Activated T-cell treated with anti-CD3 and anti-CD28 coated beads, Interleukin-2, amount 50 U/mL, for 24 hours (primary cell): ENCODE data around the gene OSBPL5.

ENCODE experiments used
- DNase-seq: peaks from one replicate; pipeline ENCODE4 v3.0.0-alpha.2; 2020
- H3K27ac Mint-ChIP-seq: 2 replicates; pipeline ENCODE4 v1.8.0; 2020; ENCODE audit warnings: mild to moderate bottlenecking, mixed read lengths
- H3K27me3 Mint-ChIP-seq: 2 replicates; pipeline ENCODE4 v1.8.0; 2020; ENCODE audit warnings: mixed read lengths
- H3K36me3 Mint-ChIP-seq: 2 replicates; pipeline ENCODE4 v1.8.0; 2020; ENCODE audit warnings: low read depth, mixed read lengths
- H3K4me1 Mint-ChIP-seq: 2 replicates; pipeline ENCODE4 v1.8.0; 2020; ENCODE audit warnings: low read depth, mixed read lengths
- H3K4me3 Mint-ChIP-seq: 2 replicates; pipeline ENCODE4 v1.8.0; 2020; ENCODE audit warnings: mild to moderate bottlenecking, moderate library complexity, mixed read lengths
- H3K9me3 Mint-ChIP-seq: 2 replicates; pipeline ENCODE4 v1.8.0; 2020; ENCODE audit warnings: mixed read lengths

OSBPL5 gene

GRCh38 chr11:3096909-3097530 is 68.1 kb downstream of the OSBPL5 start:
- H3K4me3 Mint-ChIP-seq: no peak overlapping the region
- no peak for DNase-seq
- H3K27ac Mint-ChIP-seq: no peak overlapping the region
- no peaks in the 10 kb centered on the region for H3K27me3 Mint-ChIP-seq
- peaks cover 6% of the 10 kb centered on the region for H3K4me1 Mint-ChIP-seq
- H3K36me3 Mint-ChIP-seq: no peaks in the 10 kb centered on the region
- no peaks in the 10 kb centered on the region for H3K9me3 Mint-ChIP-seq

DNA sequence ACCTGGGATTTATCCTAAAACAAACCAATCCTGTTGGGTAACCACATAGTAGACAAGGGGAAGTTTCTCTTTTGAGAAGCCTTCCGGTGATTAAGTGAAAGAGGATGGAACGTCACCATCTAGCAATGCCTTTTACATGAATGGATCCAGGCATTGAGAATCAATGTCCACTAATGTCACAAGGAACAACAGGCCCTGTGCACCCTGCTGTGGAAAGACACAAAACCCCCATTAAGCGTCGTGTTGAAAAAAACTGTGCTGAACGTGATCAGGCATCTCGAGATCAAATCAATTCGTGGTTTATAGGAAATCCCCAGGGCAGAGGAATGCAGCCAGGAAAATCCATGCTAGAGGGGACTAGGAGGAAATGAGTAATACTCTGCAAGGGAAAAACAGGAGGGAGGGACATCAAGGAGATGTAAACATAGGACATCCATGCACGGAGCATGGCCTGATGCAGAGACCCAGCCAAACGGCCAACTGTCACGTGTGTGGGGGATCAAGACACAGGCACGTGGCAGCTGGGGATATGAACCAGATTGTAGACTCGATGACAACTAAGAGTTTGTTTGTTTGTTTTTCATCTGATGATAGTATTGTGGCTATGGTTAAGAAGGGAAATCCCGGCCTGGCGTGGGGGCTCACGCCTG is 69.3 kb downstream of the OSBPL5 start:
- no peak for DNase-seq
- no peak overlapping the region for H3K4me3 Mint-ChIP-seq
- H3K4me1 Mint-ChIP-seq: peaks cover 6% of the 10 kb centered on the region
- H3K27ac Mint-ChIP-seq: no peak overlapping the region
- no peaks in the 10 kb centered on the region for H3K36me3 Mint-ChIP-seq
- H3K9me3 Mint-ChIP-seq: no peaks in the 10 kb centered on the region
- no peaks in the 10 kb centered on the region for H3K27me3 Mint-ChIP-seq

- no peaks in the 10 kb centered on the region for H3K9me3 Mint-ChIP-seq
- no peak for DNase-seq
- no peaks in the 10 kb centered on the region for H3K36me3 Mint-ChIP-seq
- H3K4me1 Mint-ChIP-seq: peaks cover 3% of the 10 kb centered on the region
- no peak overlapping the region for H3K27ac Mint-ChIP-seq
- H3K4me3 Mint-ChIP-seq: no peak overlapping the region
- no peaks in the 10 kb centered on the region for H3K27me3 Mint-ChIP-seq
Measured at GRCh38 chr11:3094223-3094824, 70.8 kb downstream of the OSBPL5 start.

DNA sequence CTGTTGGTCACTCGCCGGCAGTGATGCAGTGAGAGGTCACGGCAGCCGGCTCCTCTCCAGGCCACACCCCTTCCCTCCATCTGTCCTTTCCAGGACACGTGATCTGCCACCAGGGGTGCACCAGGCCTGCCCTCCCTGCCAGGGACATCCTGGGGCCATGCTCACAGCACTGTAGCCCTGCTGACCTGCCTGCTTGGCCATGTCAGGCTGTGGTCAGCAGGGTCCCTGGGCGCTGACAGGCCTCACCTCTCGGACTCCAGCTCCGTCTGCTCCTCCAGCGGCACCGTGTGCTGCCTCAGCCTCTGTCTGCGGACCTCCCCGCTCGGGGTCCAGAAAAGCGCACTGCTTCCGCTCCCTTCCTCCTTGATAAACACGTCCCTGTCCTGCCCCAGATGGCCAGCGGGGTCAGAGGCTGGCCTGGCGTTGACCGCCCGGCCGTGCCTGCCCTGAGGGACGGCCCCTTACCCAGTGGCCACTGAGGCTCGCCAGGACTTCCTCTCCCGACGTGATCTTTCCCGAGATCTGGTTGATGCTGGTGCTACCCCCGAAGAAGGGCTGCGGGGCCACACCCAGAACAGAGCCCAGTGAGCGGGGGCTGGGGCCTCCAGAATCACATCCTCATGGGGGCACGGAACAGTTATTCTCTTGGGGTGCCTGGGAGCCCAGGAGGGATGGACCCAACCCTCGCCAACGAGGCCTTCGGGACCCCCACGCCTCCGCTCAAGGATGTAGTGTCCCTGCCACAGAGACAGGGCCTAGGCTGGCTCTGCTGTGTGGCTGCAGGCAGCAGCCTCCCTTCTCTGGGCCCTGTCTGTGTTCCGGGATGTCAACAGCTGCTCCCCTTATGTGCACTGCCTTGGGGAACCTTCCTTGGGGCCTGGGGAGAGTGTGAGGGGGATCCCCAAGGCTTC is 71.6 kb downstream of the OSBPL5 start:
- Mint-ChIP-seq H3K36me3 (no peaks in the 10 kb centered on the region), H3K27ac (no peak overlapping the region), H3K9me3 (no peaks in the 10 kb centered on the region), H3K27me3 (no peaks in the 10 kb centered on the region), H3K4me1 (no peaks in the 10 kb centered on the region), H3K4me3 (no peak overlapping the region)
- DNase-seq: no peak

- Mint-ChIP-seq H3K9me3 (no peaks in the 10 kb centered on the region), H3K4me3 (no peak overlapping the region), H3K4me1 (no peaks in the 10 kb centered on the region), H3K36me3 (no peaks in the 10 kb centered on the region), H3K27ac (no peak overlapping the region), H3K27me3 (no peaks in the 10 kb centered on the region)
- DNase-seq: no peak
Measured at GRCh38 chr11:3092603-3093141, 72.4 kb downstream of the OSBPL5 start.

- H3K4me3 Mint-ChIP-seq: no peak overlapping the region
- H3K36me3 Mint-ChIP-seq: no peaks in the 10 kb centered on the region
- no peaks in the 10 kb centered on the region for H3K4me1 Mint-ChIP-seq
- peak; percentile 84 for DNase-seq
- H3K27me3 Mint-ChIP-seq: no peaks in the 10 kb centered on the region
- no peaks in the 10 kb centered on the region for H3K9me3 Mint-ChIP-seq
- no peak overlapping the region for H3K27ac Mint-ChIP-seq
Measured at GRCh38 chr11:3091846-3092602, 73.1 kb downstream of the OSBPL5 start.

DNA sequence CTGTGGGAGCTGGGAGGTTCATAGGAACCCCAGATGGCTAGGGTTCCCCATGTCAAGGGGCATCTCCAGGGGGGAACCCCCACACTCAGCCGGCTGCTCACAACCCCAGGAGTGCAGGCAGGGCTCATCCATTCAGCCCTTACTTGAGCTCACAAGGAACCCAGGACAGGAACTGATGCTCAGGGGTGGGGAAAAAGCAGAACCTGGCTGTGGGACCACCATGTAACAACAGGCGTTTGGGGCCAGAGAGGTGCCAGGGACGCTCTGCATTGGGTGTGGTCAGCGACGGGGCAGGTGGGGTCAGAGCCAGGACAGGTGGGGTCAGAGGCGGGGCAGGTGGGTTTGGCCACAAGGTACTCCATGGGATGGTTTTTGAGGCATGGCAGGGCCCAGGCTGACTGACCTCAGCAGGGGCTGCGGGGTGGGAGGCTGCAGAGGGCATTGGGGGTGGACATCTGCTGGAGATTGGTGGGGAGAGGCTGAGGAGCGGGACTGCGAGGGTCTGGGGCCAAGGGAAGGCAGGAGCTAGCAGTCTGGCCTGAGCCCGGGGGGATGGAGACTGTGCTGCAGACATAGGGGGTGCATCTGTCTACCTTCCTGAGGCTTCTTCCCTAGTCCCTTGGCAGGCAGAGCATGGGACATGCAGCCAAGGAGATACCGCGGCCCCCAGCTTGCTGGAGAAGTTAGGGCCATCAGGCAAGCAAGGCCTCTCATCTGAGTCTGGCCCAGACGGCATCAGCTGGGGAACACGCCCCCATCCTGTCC is 73.8 kb downstream of the OSBPL5 start:
- DNase-seq: no peak
- Mint-ChIP-seq H3K27me3 (no peaks in the 10 kb centered on the region), H3K9me3 (no peaks in the 10 kb centered on the region), H3K27ac (no peak overlapping the region), H3K36me3 (no peaks in the 10 kb centered on the region), H3K4me1 (no peaks in the 10 kb centered on the region), H3K4me3 (no peak overlapping the region)

DNA sequence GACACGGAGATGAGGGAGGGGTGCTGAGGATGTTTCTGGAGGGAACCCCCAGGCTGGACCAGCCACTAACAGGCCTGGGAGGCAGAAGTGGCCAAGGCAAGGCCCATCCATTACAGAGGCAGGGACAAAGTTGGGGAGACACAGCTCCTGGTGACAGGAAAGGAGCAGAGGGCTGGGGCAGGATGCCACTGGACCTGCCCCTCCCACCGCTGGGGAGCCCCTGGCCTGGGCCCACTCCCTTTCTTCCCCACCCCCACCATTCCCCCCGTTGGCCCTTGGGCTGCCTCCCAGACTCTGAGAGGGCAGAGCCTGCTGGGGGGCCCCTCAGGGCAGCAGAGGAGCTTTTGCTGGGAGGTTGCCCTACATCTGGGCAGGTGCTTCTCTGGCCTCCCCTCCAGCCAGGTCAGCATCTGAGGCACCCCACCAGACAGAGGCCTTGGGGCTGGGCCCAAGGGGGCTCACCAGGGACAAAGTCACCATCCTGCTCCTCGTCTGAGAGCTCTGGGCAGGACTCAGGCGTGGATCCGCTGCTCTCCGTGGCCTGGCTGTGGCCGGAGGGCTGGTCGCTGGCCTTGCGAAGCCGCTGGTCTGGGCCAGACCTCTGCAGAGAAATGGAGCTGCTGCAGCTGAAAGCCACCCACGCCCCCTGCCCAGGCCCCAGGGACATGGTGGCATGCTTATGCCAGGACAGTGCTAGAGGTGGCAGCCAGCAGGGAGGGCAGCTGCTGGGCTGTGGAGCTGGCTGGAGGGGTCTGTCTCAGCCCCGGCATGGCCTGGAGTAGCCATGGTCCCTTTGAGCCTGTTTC is 74.8 kb downstream of the OSBPL5 start:
- no peak for DNase-seq
- no peak overlapping the region for H3K27ac Mint-ChIP-seq
- H3K36me3 Mint-ChIP-seq: no peaks in the 10 kb centered on the region
- H3K27me3 Mint-ChIP-seq: no peaks in the 10 kb centered on the region
- H3K9me3 Mint-ChIP-seq: no peaks in the 10 kb centered on the region
- H3K4me1 Mint-ChIP-seq: no peaks in the 10 kb centered on the region
- H3K4me3 Mint-ChIP-seq: no peak overlapping the region

GRCh38 chr11:3089236-3090061 is 75.7 kb downstream of the OSBPL5 start:
- Mint-ChIP-seq H3K27me3 (no peaks in the 10 kb centered on the region), H3K36me3 (no peaks in the 10 kb centered on the region), H3K27ac (no peak overlapping the region), H3K9me3 (no peaks in the 10 kb centered on the region), H3K4me3 (no peak overlapping the region), H3K4me1 (no peaks in the 10 kb centered on the region)
- no peak for DNase-seq

- Mint-ChIP-seq H3K9me3 (no peaks in the 10 kb centered on the region), H3K4me3 (no peak overlapping the region), H3K27me3 (no peaks in the 10 kb centered on the region), H3K4me1 (no peaks in the 10 kb centered on the region), H3K27ac (no peak overlapping the region), H3K36me3 (no peaks in the 10 kb centered on the region)
- DNase-seq: no peak
Measured at GRCh38 chr11:3088806-3089205, 76.3 kb downstream of the OSBPL5 start.

GRCh38 chr11:3087821-3088800 is 77.0 kb downstream of the OSBPL5 start:
- H3K9me3 Mint-ChIP-seq: no peaks in the 10 kb centered on the region
- no peak overlapping the region for H3K27ac Mint-ChIP-seq
- no peaks in the 10 kb centered on the region for H3K4me1 Mint-ChIP-seq
- H3K27me3 Mint-ChIP-seq: no peaks in the 10 kb centered on the region
- no peak overlapping the region for H3K4me3 Mint-ChIP-seq
- H3K36me3 Mint-ChIP-seq: no peaks in the 10 kb centered on the region
- DNase-seq: no peak
